Measurements from ENCODE around the gene BMP5. TPM values are rescaled to one million over a fixed set of nuclear protein-coding genes. Genes with fewer than 3 reads are reported as not detected.

The BMP5 gene
- total and polyA plus RNA-seq, 2 of the 8 experiments (the other 6 are each of a cell fraction or from before 2014, with no cell fraction given): 0.02 TPM; not detected in 1

DNA sequence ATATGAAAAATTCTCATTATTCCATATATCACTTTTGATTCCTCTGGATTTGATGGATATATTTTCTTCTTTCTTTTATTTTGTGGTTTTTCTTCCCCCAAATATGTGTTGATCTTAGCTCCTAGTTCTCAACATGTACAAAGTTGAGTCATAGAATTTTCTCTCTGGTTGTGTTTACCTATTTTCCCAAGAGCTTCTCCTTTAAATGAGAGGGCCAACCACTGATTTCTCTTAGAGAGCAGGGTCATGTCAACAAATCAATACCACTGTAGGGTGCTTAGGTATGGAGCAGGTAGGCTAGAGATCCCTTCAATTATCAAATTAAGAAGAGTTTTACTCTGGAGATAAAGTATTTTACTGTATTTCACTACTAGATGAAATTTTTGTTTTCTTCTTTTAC lies 145.7 kb downstream of the BMP5 start:
- Histone ChIP-seq H2BK15ac (ENCODE audit: low read length) (no peak overlapping the region), H2BK5ac (ENCODE audit: low read depth, low read length) (no peak overlapping the region), H3K14ac (ENCODE audit: insufficient read length) (no peak overlapping the region), H3K18ac (ENCODE audit: extremely low read depth, low read length) (no peak overlapping the region), H4K20me1 (replicated peaks in 1 of 2; ENCODE audit: control insufficient read depth in 1 of 2, insufficient read depth in 2 of 2, low read length in 2 of 2) (no peaks in the 10 kb centered on the region), H4K8ac (ENCODE audit: extremely low read depth, insufficient read depth, low read length) (no peak overlapping the region), H3K79me1 (ENCODE audit: low read depth, low read length) (no peaks in the 10 kb centered on the region), H3K9me3 (ENCODE audit: insufficient read depth in 2 of 2, low read depth in 1 of 2, low read length in 1 of 2) (0 out of 4 replicates have a peak, but pooled peaks cover 0 to 3% of the 10 kb centered on the region in 2 experiments), H2AFZ (ENCODE audit: low read length) (no peak overlapping the region), H2BK120ac (replicated peaks; ENCODE audit: low read depth, low read length) (no peak overlapping the region), H3K4me3 (ENCODE audit: extremely low read depth in 1 of 4, insufficient read depth in 2 of 4, low read depth in 3 of 4, low read length in 4 of 4) (no peak overlapping the region), H2AK5ac (ENCODE audit: low read depth, low read length) (no peak overlapping the region), H3K4me2 (ENCODE audit: insufficient read depth in 1 of 2, low read depth in 2 of 2, low read length in 2 of 2) (no peak overlapping the region), H3K4me1 (replicated peaks in 1 of 4; ENCODE audit: control insufficient read depth in 3 of 4, insufficient read depth in 4 of 4, low read length in 3 of 4) (no peaks in the 10 kb centered on the region), H3K36me3 (ENCODE audit: control insufficient read depth in 2 of 4, insufficient read depth in 4 of 4, low read length in 3 of 4) (no peaks in the 10 kb centered on the region), H3K9ac (replicated peaks in 1 of 4; ENCODE audit: extremely low read depth in 1 of 4, low read depth in 3 of 4, low read length in 3 of 4) (no peak overlapping the region), H3K23ac (ENCODE audit: insufficient read length) (no peak overlapping the region), H3K27ac (ENCODE audit: low read depth, low read length) (no peak overlapping the region), H3K27me3 (replicated peaks in 1 of 4; ENCODE audit: control insufficient read depth in 3 of 4, extremely low read depth in 1 of 4, insufficient read depth in 3 of 4, low read length in 3 of 4) (peaks cover 0 to 1% (median 0%) of the 10 kb centered on the region in 4 experiments; a peak in 1 of 7 replicates), H3K79me2 (ENCODE audit: control insufficient read depth in 1 of 2, insufficient read depth in 2 of 2, low read length in 2 of 2) (no peaks in the 10 kb centered on the region), H3K23me2 (ENCODE audit: low read depth, low read length) (no peaks in the 10 kb centered on the region), H4K5ac (ENCODE audit: insufficient read length, low read depth, low read length) (no peak overlapping the region), H2BK20ac (ENCODE audit: low read length) (no peak overlapping the region), H3K56ac (replicated peaks; ENCODE audit: insufficient read length, low read depth, low read length) (no peak overlapping the region), H2BK12ac (ENCODE audit: low read depth, low read length) (no peak overlapping the region), H4K91ac (replicated peaks; ENCODE audit: insufficient read length, low read length) (no peak overlapping the region), H3K4ac (replicated peaks; ENCODE audit: insufficient read length, low read depth, low read length) (no peak overlapping the region)
- CTCF ChIA-PET (ENCODE audit: partially characterized antibody): no interaction called here
- DNase-seq (ENCODE audit: low read depth in 1 of 2, low spot score in 2 of 2) (no peak), FAIRE-seq (no peak)
- POLR2A ChIA-PET (ENCODE audit: partially characterized antibody): no interaction called here
- TF ChIP-seq SRF (IDR thresholded peaks at IDR 0.05; ENCODE audit: low read depth, low read length): no peak
- TF ChIP-seq CEBPB (IDR thresholded peaks at IDR 0.05; ENCODE audit: low read depth, low read length): no peak
- TF ChIP-seq POU5F1 (IDR thresholded peaks at IDR 0.05; ENCODE audit: low read depth, low read length): no peak
- TF ChIP-seq KDM1A (IDR thresholded peaks at IDR 0.05; ENCODE audit: borderline replicate concordance, low read length): no peak
- TF ChIP-seq SAP30 (IDR thresholded peaks at IDR 0.05; ENCODE audit: insufficient read depth, insufficient replicate concordance, low read length): no peak
- TF ChIP-seq, protein P1, sequence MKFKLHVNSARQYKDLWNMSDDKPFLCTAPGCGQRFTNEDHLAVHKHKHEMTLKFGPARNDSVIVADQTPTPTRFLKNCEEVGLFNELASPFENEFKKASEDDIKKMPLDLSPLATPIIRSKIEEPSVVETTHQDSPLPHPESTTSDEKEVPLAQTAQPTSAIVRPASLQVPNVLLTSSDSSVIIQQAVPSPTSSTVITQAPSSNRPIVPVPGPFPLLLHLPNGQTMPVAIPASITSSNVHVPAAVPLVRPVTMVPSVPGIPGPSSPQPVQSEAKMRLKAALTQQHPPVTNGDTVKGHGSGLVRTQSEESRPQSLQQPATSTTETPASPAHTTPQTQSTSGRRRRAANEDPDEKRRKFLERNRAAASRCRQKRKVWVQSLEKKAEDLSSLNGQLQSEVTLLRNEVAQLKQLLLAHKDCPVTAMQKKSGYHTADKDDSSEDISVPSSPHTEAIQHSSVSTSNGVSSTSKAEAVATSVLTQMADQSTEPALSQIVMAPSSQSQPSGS (IDR thresholded peaks at IDR 0.05; ENCODE audit: low read length): no peak
- TF ChIP-seq CHD2 (IDR thresholded peaks at IDR 0.05; ENCODE audit: low read length): no peak
- TF ChIP-seq USF2 (IDR thresholded peaks at IDR 0.05; ENCODE audit: low read length): no peak
